NCI-H460 (cell line): ENCODE results near the gene TTC27. TPM values are rescaled to one million over a fixed set of nuclear protein-coding genes. Genes with fewer than 3 reads are reported as not detected.
"Not testable (repeated sequence)": the region's sequence is repeated elsewhere in the genome, so short reads cannot be mapped to it uniquely, and the experiment has no call there.

Experiments
- DNase-seq: peaks from one replicate; pipeline ENCODE4 v3.0.0-alpha.2; 2016; ENCODE audit warnings: low read depth; ENCODE audit errors: extremely low read depth
- polyA plus RNA-seq: library from polyadenylated mRNA; depleted of rRNA; stranded (reverse); fragments of >200 nt; gene quantifications from 2 replicates; pipeline ENCODE4 v1.2.3, GENCODE V29; 2014; cell fraction: nucleus; rRNA removed
- total RNA-seq: library from RNA; depleted of rRNA; stranded (reverse); fragments of >200 nt; shearing (Covaris generic); gene quantifications from 2 replicates; pipeline ENCODE4 v1.2.3, GENCODE V29; 2014; rRNA removed

Gene TTC27
- total RNA-seq, result 33.7 and 39.1 TPM in 2 replicates
- 14.5 and 40.9 TPM in 2 replicates for polyA plus RNA-seq

DNA sequence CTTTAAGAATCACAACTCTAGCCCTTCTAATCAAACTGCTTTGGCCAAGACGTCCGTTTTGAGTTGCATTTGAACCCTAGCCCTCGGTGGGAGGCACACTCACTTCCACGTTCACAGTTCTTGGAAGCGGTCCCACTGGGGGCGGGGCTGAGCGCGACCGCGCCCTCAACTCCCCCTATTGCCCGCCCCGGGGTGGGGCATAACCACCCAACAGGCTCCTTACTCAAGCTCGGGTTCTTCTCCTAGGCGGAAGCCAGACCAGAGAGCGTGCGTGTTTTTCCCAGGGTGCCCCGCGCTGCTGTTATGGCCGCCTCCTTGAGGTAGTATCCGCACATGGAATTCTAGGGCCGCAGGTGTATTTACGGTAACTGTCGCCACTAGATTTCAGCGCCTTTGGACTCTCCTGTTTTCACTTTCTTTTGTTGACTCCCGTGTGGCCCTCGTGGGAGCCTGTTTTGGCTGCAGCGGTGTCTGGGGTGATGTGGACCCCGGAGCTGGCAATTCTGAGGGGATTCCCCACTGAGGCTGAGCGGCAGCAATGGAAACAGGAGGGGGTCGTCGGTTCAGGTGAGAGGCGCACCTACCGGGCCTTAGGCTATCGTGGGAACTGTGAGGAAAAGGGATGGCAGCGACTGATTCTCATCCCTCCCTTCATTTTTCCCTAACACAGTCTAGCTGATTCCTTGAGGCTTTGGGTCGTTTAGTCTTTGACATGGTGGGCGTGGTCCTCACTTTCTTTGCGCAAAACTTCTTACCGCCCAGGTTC is at the start of gene TTC27:
TTC27 (plus strand) TSS at position 237 of the 766 bp plus-strand sequence; CDS start at position 480, 243 bp downstream.
- peak; percentile 96 for DNase-seq

DNA sequence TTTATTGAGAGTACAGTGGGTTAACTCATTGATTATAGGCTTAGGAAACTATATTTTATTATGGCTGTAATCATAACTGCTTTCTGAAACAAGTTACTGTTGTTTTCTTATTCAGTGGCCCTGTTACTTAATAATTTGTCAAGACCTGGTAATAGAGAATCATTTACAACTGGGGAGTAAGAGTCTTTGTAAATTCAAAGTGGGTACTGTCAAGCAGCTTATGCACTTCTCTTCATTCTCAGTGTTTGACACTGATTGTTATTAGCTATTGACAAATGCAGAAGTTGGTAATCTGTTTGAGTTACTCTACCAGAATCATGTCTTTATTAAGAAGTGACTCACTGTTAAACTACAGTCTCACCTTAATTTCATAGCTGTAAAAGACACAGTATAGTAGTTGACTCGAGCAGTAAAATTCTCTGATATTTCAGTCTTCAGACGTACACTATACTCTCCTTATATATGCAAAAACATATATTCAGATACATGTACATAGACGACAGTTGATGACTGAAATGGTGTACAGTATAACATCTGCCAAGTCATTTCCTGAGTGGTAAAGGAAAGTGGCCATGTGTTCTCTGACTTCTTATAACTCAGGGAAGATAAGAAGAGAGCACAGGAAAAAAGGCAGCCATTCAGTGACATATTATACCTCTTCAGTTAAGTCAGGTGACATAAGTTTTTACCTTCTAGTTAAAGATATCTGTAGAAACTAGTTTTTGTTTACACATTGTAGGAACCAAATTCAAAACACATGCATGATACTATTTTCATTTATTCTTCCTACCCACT is 36.0 kb upstream of the TTC27 start:
- DNase-seq, result no peak

DNA sequence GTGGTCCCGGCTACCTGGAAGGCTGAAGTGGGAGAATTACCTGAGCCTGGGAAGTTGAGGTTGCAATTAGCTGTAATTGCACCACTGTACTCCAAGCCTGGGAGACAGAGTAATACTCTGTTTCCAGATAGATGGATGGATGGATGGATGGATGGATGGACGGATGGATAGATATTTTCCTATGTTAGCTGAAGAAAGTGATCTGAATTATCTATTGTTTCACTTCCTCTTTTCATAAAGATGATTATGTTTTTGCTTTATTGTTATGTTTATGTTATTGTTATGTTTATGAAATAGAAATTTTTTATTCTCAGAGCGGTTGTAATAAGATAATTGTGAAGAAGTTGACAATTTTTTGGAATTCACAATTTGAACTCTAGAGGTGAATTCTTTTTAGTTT is 33.3 kb upstream of the TTC27 start:
- no peak for DNase-seq

DNA sequence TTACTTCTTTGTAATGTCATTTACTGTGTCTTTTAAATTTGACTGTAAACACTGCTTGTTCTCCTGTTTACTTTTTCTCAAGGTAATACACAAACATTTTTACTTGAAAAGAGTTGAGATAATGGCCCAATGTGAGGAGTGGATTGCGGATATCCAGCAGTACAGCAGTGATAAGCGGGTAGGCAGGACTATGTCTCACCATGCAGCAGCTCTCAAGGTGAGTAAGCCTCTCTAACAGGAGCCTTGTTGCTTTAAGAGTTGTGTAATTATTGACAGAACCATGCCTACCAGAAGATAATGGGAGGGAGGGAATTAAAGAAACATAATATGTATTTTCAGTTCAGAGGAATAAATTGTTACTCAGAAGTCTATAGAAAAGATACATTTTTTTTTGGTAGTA is 16.5 kb upstream of the TTC27 start:
- no peak for DNase-seq

DNA sequence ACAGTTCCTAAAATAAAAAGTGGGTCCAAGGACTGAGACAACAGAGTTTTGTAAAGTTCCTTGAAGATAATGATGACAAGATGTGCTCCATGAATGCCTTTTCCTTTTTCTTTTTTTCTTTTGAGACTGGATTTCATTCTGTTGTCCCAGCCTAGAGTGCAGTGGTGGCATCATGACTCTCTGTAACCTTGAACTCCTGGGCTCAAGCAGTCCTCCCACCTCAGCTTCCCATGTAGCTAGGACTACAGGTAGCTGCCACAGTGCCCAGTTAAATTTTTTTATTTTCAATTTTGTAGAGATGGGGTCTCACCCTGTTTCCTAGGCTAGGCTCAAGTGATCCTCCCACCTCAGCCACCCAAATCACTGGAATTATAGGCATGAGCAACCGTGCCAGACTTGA is 16.1 kb upstream of the TTC27 start:
- no peak for DNase-seq

DNA sequence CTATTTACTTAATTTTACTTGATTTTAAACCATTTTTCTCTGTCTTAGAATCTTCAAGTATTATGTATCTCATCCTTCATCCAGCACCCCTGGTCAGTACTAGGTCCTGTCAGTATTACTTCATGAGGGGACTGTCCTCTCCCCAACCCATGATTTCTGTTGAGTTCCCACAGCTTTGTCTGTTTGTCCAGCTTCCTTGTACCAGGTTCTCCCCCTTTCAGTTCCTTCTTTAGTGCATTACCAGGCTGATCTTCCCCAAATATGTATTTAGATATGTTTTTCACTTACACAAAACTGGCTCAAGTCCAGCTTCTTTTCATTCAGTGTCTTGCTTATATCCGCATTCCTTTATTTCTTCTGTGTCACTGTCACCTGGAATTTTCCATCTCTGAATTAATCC is 13.8 kb upstream of the TTC27 start:
- DNase-seq, result no peak

DNA sequence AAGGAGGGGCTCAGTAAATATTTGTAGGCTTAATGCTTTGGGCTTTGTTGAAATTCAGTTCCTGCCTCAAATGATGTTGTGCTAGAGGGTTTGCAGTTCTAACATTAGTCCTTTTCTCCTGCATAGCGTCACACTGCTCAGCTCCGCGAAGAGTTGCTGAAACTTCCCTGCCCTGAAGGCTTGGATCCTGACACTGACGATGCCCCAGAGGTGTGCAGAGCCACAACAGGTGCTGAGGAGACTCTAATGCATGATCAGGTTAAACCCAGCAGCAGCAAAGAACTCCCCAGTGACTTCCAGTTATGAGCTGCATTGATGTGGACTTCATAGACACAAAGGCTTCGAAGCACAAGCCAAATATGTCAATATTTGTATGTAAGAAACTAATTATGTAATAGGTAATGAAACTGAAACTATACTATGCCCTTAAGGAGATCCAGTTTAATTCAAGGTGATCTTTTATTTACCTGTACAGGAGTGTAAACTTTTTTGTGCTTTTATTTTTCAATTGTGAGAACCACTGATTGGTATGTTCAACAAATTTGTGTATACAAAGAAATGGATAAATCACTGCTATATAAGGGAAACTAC is 10.2 kb upstream of the TTC27 start:
- no peak for DNase-seq

DNA sequence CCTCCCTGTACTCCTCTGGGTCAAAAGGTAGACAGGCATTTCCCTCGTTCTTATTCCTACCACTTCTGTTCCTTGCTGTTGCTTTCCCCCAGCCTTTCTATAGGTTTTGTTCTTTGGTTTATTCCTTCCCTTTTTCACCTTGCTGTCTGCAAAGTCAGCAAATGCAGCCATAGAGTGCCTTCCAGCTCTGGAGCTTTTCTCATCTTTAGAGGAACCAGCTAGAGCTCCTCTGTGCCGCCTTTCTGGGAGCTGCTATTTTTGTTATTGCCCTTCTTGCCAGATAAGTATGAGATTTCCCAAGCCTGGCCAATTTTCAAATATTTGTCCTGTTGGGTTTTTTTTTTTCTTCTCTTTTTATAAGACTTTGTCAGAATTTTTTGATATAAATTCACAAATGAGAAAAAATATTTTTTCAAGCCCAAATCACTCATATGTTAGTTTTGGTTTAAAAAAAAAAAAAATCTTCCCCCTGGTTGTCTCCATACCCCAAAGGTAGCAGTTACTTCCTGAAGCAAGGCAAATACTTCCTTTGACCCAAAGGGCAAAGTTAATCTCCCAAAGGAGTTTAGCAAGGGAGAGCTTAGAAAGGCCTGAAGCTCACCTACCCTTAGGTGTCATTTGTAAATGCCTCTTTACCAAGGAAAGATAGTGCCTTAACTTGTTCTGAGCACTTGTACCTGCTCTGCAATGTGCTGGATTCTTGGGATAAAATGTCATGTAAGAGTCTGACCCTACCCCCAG is 5.1 kb upstream of the TTC27 start:
- no peak for DNase-seq

DNA sequence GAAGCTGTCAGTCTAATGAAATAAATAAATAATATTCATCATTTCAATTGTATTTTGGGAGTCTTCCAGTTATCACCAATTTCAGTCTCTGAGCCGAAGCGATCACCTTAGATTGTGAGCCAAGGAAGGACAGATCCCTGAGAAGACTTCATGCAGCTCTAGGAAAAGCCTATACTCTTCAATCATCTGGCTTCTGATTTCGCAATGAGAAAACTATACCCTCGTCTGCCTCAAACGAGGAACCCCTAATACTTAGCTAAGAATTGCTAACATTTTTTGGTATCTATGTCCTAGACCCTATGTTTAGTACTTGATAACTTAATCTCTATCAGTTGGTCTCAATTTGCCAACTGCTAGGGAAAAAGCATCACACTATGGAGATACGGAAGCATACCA is 4.5 kb upstream of the TTC27 start:
- DNase-seq, result no peak

DNA sequence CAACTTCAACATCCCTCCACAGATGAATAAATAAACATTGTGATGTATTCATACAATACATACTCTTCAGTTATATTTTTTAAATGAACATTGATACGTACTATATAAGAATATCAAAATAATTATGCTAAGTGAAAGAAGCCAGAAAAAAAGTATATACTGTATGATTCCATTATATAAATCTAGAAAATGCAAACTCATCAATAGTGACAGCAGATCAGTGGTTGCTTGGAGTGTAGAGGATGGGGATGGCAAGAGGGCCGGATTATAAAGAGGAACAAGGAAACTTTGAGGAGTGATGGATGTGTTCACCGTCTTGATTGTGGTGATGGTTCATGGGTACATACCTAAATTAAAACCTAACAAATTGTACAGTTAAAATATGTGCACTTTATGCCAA is 3.0 kb upstream of the TTC27 start:
- DNase-seq, result no peak

DNA sequence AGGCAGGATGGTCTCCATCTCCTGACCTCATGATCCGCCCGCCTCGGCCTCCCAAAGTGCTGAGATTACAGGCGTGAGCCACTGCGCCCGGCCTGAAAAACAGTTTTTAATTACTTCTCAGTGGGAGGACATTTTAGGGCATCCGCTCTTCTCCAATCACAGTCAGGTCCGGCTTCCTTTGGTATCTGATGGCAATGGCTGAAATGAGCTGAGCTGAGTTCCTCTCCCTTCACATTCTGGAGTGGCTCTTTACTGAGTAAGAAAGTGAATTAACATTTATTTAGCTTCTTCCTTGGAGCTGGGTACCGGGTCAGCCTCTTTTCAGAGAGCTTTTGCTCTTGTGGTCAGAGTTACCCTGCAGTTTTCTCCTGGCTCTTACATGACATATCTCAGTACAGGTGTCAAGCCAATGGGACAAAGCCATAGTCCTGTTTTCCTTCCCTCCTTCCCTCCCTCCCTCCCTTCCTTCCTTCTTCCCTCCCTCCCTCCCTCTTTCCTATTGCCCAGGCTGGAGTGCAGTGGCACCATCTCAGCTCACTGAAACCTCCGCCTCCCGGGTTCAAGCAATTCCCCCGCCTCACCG is 1.1 kb upstream of the TTC27 start:
- no peak for DNase-seq

DNA sequence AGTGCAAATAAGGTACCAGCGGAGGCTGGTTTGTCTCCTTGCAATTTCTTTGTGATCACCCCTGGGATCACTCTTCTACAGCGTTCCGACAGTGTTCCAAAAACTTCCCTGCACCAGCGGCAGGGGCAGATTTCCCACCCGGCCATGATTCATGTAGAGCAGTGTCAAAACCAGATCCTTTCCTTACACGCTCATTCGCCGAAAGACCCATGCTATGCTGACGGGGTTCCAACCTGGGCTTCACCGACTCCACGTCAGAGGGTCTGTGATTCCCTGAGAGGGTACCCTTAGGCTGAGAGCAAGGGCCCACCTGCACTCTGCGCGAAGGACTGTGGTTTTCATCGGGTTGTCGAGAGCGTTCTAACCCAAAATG is 423 bp upstream of the TTC27 start:
- DNase-seq, result no peak

DNA sequence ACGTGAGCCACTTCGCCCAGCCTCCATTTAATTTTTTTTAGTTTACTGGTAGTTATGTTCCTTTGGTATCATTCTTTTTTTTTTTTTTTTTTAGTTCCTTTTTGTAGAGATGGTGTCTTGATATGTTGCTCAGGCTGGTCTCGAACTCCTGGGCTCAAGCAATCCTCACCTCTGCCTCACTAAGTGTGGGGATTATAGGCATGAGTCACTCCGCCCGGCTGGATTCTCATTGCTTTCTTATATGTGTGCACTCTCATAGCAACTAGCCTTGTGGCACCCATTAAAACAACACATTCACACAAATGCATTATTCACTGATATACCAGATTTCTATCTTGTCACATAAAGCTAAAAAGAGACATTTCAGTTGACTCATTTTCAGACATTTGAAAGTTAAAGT is 4.2 kb downstream of the TTC27 start:
- no peak for DNase-seq

DNA sequence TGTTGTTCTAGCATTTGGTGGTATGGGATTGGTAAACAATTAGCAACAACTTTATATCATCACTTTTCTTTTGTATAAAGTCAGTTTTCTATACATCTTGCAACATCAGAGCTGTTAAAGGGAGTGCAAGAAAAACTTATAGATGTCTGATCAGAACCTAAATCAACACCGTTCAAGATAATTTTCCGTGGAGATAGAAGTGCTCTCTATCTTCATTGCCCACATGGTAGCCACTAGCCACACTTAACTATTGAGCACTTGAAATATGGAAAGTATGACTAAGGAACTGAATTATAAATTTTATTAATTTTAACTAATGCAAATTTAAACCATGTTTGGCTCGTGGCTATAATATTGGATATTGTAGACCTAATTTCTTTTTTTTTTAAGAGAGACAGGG is 5.2 kb downstream of the TTC27 start:
- DNase-seq, result no peak

DNA sequence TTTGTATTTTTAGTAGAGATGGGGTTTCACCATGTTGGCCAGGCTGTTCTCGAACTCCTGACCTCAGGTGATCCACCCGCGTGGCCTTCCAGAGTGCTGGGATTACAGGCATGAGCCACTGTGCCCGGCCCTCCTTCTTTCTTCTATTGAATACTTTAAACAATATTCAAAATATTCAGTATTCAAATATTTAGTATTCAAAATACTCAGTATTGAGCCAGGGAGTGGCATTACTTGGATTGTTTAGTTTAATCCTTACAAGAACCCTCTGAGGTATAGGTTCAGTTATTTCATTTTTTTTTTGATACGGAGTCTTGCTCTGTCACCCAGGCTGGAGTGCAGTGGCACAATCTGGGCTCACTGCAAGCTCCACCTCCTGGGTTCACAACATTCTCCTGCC is 10.7 kb downstream of the TTC27 start:
- not testable (repeated sequence) for DNase-seq

DNA sequence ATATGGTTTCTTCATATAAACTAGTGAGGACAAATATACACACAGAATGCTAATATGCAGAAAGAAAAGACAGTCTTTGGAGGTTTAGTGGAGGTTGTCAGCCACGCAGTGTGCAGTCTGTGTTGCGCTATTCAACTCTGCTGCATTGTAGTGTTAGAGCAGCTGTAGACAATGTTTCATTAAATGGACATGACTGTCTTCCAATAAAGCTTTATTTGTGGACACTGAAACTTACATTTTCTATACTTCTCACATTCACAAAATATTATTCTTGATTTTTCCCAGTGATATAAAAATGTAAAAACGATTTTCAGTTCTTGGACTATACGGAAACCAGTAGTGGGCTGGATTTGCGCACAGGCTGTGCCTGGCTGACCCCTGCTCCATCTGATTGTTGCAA is 13.3 kb downstream of the TTC27 start:
- no peak for DNase-seq

DNA sequence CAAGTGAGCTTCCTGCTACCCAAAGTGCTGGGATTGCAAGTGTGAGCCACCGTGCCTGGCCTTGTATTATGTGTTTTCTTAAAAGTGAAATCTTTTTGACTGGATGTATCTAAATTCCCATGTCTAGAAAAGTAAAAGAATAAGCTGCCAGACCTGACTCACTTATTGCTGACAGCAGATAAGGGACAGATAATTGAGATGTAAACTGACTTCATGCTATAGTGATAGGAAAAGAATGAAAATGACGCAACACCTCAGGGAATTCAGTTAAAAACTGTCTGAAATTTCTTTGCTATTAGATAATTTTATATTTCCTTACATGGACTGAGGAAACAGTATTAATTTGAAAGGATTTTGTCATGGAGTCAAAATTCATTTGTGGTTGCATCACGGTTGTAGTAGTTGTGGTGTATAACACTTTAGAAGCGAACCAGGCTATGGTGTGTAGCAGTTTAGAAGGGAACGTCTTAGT is 19.4 kb downstream of the TTC27 start:
- DNase-seq, result no peak

DNA sequence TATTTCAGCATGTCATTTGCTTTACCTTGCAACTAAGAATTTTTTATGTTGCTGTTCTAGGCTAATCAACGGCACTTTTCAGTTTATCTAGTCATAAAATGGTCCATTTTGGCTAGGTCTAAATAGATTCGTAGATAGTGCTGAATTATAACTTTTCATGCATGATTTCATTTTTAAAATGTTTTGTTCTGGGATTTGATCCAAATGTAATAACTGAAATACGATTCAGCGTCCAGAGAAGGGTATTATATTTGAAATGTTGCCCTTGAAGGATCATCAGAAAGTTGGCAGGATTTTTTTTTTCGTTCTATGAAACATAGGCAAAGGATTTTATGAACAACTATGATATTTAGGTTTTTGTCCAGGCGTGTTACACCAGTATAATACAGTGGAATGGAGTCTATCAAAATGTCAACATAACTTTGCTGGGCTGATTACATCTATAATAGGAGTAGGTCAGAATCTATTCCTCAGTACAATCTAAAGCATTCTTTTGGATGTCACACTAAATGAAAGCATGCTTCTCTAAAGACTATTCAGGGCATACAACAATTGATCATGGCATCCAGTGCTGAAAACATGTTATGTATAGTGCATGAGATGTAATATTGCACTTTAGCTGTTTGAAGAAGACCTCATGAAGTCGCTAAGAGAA is 24.8 kb downstream of the TTC27 start:
- DNase-seq, result no peak

DNA sequence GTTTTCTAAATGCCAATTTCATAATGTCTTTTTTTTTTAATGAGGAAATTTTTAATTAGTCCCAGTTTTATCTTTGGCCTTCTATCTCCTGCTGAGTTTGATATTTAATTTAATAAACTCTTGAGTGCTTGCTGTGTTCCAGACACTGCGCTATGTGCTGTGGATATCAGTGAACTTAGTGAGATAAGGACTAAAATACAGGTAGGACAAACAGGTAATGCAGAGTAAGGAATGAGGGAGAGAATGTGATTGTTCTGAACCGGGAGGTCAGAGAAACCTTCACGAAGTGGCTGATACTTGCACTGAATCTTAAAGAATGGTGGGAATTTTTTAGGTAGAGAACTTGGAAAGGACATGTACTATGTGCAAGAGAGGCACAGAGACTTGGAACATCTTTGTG is 28.2 kb downstream of the TTC27 start:
- no peak for DNase-seq

DNA sequence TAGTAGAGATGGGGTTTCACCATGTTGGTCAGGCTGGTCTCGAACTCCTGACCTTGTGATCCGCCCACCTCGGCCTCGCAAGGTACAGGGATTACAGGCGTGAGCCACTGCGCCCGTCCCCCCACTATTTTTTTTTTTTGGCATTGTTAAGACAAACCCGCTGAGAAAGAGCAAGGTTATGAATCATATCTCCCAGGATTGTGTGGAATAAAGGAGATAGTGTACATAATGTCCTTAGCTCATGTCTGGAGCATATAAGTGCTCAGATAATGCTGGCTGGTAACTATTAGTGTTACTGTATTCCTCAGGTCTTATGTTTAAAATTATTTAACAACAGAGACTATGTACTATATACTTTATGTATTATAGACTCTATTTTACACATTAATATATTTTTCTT is 36.0 kb downstream of the TTC27 start:
- DNase-seq, result no peak
